GM19455 (cell line): ENCODE results near the gene KIAA0753.

Experiments
- ATAC-seq: cut with Tn5 transposase; IDR thresholded peaks from one replicate; pipeline ENCODE4 v1.9.1; 2021; ENCODE audit not compliant: unreplicated experiment

Gene KIAA0753

GRCh38 chr17:6549384-6550036 is 91.0 kb downstream of the KIAA0753 start:
- no peak for ATAC-seq

DNA sequence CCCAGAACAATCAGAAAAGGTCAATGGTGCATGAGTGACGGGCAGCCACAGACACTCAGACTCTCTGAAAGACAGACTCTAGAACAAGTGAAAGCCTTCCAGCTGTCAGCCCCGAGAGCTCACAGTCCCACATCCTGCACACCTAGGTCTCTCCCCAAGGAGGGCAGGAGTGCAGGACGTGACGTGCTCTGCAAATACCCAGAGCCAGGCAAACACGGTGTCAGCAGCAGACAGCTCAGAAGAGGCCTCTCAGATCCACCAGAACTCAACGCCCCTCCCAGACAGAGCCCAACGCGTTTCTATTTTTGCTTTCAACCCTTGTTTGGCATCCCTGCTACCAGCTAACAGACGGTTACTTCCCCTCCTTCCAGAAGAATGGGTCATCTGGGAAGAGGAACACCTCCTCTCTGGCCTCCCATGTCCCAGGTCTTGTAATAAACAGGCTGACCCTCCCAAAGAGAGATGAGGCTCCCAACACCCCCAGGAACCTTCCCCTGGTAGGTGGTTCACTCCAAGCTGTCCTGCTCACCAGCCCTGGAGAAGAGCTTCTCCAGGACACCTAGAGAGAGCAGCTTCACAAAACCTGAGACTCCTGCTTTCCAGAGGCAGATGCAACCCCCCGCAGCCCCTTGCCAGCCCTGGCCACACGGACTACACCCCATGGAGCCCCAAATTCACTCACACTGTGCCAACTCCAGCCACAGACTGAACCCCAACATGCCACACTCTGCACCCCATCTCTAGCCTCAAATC is 91.8 kb downstream of the KIAA0753 start:
- no peak for ATAC-seq

GRCh38 chr17:6548034-6548433 is 92.5 kb downstream of the KIAA0753 start:
- ATAC-seq = no peak

GRCh38 chr17:6547336-6547735 is 93.2 kb downstream of the KIAA0753 start:
- no peak for ATAC-seq

GRCh38 chr17:6546069-6546718 is 94.3 kb downstream of the KIAA0753 start:
- ATAC-seq = no peak

DNA sequence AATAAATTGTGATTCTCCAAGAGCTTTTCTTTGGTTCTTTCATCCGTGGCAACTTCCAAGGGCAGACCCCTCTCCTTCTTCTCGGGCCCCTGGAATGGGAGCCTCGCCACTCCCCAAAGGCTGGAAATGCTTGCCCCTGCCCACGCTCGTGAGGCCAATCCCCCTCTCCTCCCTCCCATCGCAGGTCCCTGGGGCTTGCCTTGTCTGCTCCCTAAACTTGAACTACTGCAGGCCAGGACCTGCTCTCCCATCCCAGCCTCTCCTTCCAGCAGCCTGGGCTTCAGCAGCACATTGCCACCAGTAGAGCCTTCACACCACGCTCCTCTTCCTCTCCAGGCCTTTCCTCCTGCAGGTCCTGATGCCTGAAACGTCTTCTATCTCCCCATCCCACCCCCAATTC is 95.2 kb downstream of the KIAA0753 start:
- ATAC-seq = no peak

- no peak for ATAC-seq
These were observed 96.5 kb downstream of the KIAA0753 start for GRCh38 chr17:6544011-6544370.

DNA sequence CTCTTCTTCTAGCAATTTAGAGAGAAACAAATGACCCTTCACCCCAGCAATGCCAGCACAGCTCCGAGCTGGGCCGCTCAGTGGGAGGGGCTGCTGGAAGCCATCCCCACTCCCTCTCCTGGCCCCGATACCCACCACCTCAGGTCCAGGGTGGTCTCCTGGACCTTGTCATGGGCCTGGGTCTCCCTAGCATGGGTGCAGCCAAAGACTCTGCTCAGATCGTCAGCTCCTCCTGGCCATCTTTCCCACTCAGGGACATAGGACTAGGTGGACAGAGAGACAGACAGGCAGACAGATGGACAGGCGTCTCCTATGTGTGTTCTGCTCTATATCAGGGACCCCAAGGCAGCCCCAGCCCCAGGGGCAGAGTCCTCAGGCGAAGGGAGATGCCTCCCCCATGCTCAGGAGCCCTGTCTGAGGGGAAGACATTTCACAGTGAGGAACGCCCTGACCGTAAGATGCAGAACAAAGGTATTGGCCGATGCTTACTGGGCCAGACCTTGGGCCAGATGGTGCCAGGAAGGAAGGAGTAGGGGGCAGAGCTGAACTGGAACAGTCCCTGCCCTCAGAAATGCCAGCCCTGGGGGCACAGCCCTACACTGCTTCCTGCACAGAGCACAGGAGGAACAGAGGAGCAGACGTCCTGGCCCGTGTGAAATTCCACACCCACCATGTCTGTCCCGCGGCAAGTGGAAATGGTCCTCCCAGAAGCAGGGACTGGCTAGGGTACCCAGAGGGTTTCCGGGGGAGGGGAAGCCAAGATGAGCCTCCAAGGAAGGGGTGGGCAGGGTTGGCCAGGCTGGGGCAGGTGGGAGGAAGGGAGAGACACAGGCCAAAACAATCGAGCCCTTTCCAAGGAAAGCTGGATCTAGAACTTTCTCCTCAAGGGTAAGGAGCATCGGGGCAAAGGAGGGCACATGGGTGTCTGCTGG is 97.2 kb downstream of the KIAA0753 start:
- ATAC-seq = no peak

DNA sequence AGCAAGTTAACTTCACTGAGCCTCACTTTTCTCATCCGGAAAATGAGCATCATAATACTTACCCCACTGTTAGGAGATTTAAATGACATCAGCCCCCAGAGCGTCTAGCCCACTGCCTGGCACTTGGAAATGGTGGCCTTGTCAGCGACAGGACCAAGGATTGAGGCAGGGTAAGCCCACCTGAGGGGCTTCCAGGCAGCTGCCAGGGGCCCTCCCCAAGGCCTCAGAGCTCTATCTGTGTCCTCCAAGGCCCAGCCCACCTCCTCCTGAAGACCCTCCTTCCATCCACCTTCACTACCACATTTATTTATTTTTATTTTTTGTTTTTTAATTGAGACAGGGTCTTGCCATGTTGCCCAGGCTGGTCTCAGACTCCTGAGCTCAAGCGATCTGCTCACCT is 97.9 kb downstream of the KIAA0753 start:
- ATAC-seq = no peak

DNA sequence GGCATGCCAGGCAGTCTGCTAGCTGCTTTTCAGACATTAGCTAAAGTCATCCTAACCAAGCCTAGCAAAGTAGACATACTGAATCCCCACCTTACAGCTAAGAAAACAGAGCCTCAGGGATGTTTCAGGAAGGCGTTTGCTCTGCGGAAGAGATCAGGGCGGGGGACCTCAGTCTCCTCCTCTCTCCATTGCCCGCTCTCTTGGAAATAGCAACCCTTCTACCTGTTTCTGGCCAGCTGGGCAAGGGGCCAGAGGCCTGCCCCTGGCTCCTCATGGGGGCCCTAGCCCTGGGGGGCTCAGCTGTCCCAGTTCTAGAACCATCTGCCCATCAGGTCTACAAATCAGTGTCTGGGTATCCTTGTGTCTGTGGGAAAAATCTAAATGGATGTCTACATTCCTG is 98.6 kb downstream of the KIAA0753 start:
- no peak for ATAC-seq

DNA sequence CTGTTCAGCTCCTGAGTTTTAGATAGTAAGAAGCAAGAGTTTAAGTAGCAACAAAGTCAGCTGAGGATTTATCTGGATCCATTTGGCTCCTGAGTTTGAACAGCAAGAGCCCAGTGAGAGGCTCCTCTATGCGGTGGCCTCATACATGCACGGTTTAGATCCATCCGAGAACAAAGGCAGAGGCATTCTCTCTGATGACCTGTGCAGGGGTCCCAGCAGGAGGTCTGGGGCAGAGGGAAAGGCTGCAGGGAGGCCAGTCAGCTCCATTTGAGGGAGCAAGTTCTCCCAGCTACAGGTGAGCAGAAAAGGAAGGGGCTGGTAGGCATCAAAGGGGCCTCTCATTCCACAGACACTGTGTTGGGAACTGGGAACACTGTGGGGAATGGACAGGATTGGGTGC is 100.6 kb downstream of the KIAA0753 start:
- ATAC-seq = no peak

- no peak for ATAC-seq
These were observed 103.9 kb downstream of the KIAA0753 start for GRCh38 chr17:6536566-6537065.

- ATAC-seq = no peak
These were observed 104.5 kb downstream of the KIAA0753 start for GRCh38 chr17:6536053-6536452.

GRCh38 chr17:6534846-6535514 is 105.5 kb downstream of the KIAA0753 start:
- no peak for ATAC-seq

GRCh38 chr17:6532441-6532885 is 108.0 kb downstream of the KIAA0753 start:
- no peak for ATAC-seq

GRCh38 chr17:6531575-6531974 is 108.9 kb downstream of the KIAA0753 start:
- ATAC-seq = no peak

GRCh38 chr17:6530324-6530920 is 110.1 kb downstream of the KIAA0753 start:
- no peak for ATAC-seq

DNA sequence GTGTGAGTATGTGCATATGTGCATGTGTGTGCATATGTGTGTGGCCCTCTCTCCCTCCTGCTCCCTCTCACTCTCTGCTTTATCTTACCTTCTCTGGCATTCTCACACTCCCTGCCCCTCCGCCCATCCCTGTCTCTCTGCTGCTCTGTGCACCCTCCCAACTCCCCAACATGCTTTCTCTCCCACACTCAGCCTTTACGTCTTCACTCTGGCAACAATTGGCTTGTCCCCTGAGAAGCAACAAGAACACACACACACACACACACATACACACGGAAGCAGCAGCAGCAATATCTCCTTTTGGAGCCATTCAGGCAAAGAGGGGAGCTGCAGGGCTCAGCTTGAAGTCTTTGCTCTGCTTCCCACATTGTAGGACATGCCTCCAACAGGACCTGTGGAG is 112.0 kb downstream of the KIAA0753 start:
- ATAC-seq = no peak
